Right lobe of liver (tissue), 4 donors: ENCODE data around the gene MAPT.

Experiments used
- CTCF ChIP-seq, 4 donors: fragments of 200-600 bp in 3 of 4; fragments of 450-650 bp in 1 of 4; IDR thresholded peaks; one replicate each; pipeline versions ENCODE4 v1.5.1 to v1.8.0; 2016 to 2022; ENCODE audit warnings: antibody characterized with exemption in 4 of 4, mild to moderate bottlenecking in 2 of 4
- POLR2A ChIP-seq: fragments of 450-650 bp; IDR thresholded peaks from one replicate; pipeline ENCODE4 v1.6.1; 2017; ENCODE audit warnings: antibody characterized with exemption, mild to moderate bottlenecking
- donor health status: DM: no; HTN: no; CAD: no.
- donor health status: DM: no; HTN: no; CAD: no.
- donor health status: DM: no; HTN: yes; CAD: no.

DNA sequence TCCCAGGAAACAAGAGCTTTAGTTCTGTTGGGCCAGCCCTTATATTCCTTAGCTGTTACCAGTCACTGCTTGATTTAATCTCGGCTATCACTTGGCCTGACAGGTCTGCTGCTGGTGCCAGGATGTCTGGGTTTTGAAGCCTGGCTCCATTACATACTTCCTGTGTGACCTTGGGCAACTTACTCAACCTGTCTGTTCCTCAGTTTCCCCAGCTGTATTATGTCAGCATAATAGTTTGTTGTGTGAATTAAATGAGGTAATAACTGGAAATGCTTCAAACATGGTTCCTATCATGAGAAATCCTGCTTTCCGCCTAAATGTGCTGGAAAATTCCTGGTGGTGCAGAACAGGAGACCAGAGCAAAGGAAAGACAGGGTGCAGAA, 54.1 kb downstream of the MAPT start:
- TF ChIP-seq POLR2A (no peak), CTCF (IDR thresholded peaks at IDR 0.05) (no peak)
